Mammary epithelial cell (primary cell): ENCODE data around the gene ADAM12.

Experiments used
- CTCF ChIP-seq, 2 donors: IDR thresholded peaks in 1 of 2; conservative IDR thresholded peaks in 1 of 2; 2 replicates each; pipeline ENCODE4 v1.5.1; 2011 to 2012; ENCODE audit warnings: inconsistent platforms in 2 of 2, low read length in 2 of 2, mild to moderate bottlenecking in 2 of 2, control low read depth in 1 of 2, low read depth in 1 of 2; ENCODE audit not compliant: insufficient read depth in 1 of 2; ENCODE audit errors: extremely low read depth in 1 of 2
- EZH2 ChIP-seq: IDR thresholded peaks from 2 replicates; pipeline ENCODE4 v1.6.1; 2012; ENCODE audit warnings: low read length, inconsistent platforms, borderline replicate concordance

- TF ChIP-seq CTCF (conservative IDR thresholded peaks at IDR 0.05 in 1 of 2, IDR thresholded peaks at IDR 0.05 in 1 of 2; ENCODE audit: extremely low read depth in 1 of 2, insufficient read depth in 1 of 2, low read depth in 1 of 2, low read length in 2 of 2), result no peak
- no peak for TF ChIP-seq EZH2
These were observed 161.1 kb downstream of the ADAM12 start for GRCh38 chr10:126226988-126227761.
